Nephron (organoid): Measurements from ENCODE around the gene CLDN6.

Source experiments
- H3K27ac Mint-ChIP-seq, 3 experiments: 2 replicates each; pipeline ENCODE4 v1.8.0; 2020; ENCODE audit warnings: mixed read lengths in 3 of 3, mild to moderate bottlenecking in 2 of 3, moderate library complexity in 1 of 3
- H3K27me3 Mint-ChIP-seq: 2 replicates; pipeline ENCODE4 v1.8.0; 2021; ENCODE audit warnings: low read depth, mild to moderate bottlenecking, moderate library complexity, mixed read lengths
- H3K36me3 Mint-ChIP-seq: 2 replicates; pipeline ENCODE4 v1.8.0; 2020; ENCODE audit warnings: low read depth, mixed read lengths
- H3K4me1 Mint-ChIP-seq: 2 replicates; pipeline ENCODE4 v1.8.0; 2020; ENCODE audit warnings: mixed read lengths
- H3K4me3 Mint-ChIP-seq, 3 experiments: 2 replicates each; pipeline ENCODE4 v1.8.0; 2020; ENCODE audit warnings: mild to moderate bottlenecking in 3 of 3, mixed read lengths in 3 of 3, moderate library complexity in 2 of 3
- H3K9me3 Mint-ChIP-seq: 2 replicates; pipeline ENCODE4 v1.8.0; 2020; ENCODE audit warnings: mixed read lengths
- CTCF ChIP-seq, 3 experiments: fragments of 200-600 bp; sonication (generic); IDR thresholded peaks; one replicate each; pipeline ENCODE4 v1.5.0; 2021; ENCODE audit warnings: antibody characterized with exemption in 3 of 3; ENCODE audit not compliant: unreplicated experiment in 3 of 3

Gene CLDN6

DNA sequence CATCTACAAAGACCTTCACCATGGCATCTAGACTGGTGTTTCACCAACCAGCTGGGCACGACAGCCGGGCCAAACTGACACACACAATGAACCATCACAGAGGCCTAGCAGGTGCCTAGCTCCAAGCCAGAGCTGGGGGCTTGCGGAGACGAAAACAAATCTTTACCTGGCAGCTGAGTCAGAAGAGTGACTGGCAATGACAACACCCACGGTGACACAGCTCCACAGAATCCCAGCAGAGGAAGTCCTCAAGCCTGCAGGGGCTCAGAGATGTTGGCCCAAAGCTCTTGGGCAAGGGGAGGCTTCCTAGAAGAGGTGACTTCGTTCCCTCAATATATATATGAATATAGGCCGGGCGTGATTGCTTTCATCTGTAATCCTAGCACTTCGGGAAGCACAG lies 33.5 kb upstream of the CLDN6 start:
- H3K4me1 Mint-ChIP-seq, result no peaks in the 10 kb centered on the region
- no peak overlapping the region for H3K27ac Mint-ChIP-seq
- H3K27me3 Mint-ChIP-seq, result peaks cover 62% of the 10 kb centered on the region
- H3K4me3 Mint-ChIP-seq, result no peak overlapping the region
- TF ChIP-seq CTCF (IDR thresholded peaks at IDR 0.05; ENCODE audit: unreplicated experiment in 3 of 3), result no peak
- H3K36me3 Mint-ChIP-seq, result no peaks in the 10 kb centered on the region
- H3K9me3 Mint-ChIP-seq, result no peaks in the 10 kb centered on the region

- no peaks in the 10 kb centered on the region for H3K9me3 Mint-ChIP-seq
- H3K36me3 Mint-ChIP-seq, result no peaks in the 10 kb centered on the region
- H3K27me3 Mint-ChIP-seq, result peaks cover 62% of the 10 kb centered on the region
- no peak overlapping the region for H3K27ac Mint-ChIP-seq
- H3K4me1 Mint-ChIP-seq, result no peaks in the 10 kb centered on the region
- no peak for TF ChIP-seq CTCF (IDR thresholded peaks at IDR 0.05; ENCODE audit: unreplicated experiment in 3 of 3)
- peak overlapping the region in 1 of 3 experiments; percentile 25 for H3K4me3 Mint-ChIP-seq
Observed at GRCh38 chr16:3051009-3051408, 33.0 kb upstream of the CLDN6 start.

GRCh38 chr16:3050487-3050886 lies 32.5 kb upstream of the CLDN6 start:
- Mint-ChIP-seq H3K4me1 (no peaks in the 10 kb centered on the region), H3K9me3 (no peaks in the 10 kb centered on the region), H3K27me3 (peaks cover 63% of the 10 kb centered on the region), H3K4me3 (no peak overlapping the region), H3K27ac (no peak overlapping the region), H3K36me3 (no peaks in the 10 kb centered on the region)
- TF ChIP-seq CTCF (IDR thresholded peaks at IDR 0.05; ENCODE audit: unreplicated experiment in 3 of 3), result no peak

DNA sequence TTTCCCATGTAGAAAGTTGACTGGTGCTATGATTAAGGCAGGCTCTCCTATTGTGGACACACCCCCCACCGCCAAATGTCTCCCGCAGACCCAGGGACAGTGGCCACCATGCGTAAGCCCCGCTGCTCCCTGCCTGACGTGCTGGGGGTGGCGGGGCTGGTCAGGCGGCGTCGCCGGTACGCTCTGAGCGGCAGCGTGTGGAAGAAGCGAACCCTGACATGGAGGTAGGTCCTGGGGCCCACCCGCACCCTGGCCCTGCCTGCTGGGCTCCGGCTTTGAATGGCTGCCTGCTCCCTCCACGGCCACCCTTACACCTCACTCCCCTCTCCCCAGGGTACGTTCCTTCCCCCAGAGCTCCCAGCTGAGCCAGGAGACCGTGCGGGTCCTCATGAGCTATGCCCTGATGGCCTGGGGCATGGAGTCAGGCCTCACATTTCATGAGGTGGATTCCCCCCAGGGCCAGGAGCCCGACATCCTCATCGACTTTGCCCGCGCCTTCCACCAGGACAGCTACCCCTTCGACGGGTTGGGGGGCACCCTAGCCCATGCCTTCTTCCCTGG lies 32.0 kb upstream of the CLDN6 start:
- Mint-ChIP-seq H3K36me3 (no peaks in the 10 kb centered on the region), H3K27ac (no peak overlapping the region), H3K4me1 (no peaks in the 10 kb centered on the region), H3K27me3 (peaks cover 66% of the 10 kb centered on the region), H3K4me3 (no peak overlapping the region), H3K9me3 (no peaks in the 10 kb centered on the region)
- no peak for TF ChIP-seq CTCF (IDR thresholded peaks at IDR 0.05; ENCODE audit: unreplicated experiment in 3 of 3)

DNA sequence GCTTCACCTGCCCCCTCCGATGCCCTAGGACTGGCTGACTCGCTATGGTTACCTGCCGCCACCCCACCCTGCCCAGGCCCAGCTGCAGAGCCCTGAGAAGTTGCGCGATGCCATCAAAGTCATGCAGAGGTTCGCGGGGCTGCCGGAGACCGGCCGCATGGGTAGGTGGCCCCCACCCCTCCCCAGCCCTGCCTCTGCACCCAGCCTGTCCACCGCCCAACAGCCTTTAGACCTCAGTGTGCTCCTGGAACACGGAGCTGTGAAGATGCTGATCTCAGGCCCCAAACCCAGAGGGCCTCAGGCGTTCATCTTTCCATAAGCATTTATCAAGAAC lies 29.4 kb upstream of the CLDN6 start:
- H3K36me3 Mint-ChIP-seq, result no peaks in the 10 kb centered on the region
- H3K27ac Mint-ChIP-seq, result no peak overlapping the region
- TF ChIP-seq CTCF (IDR thresholded peaks at IDR 0.05; ENCODE audit: unreplicated experiment in 3 of 3), result no peak

GRCh38 chr16:3046641-3047386 lies 28.8 kb upstream of the CLDN6 start:
- peaks cover 5% of the 10 kb centered on the region for H3K4me1 Mint-ChIP-seq
- H3K9me3 Mint-ChIP-seq, result no peaks in the 10 kb centered on the region
- no peak overlapping the region for H3K27ac Mint-ChIP-seq
- H3K4me3 Mint-ChIP-seq, result peak overlapping the region in 2 of 3 experiments; percentile 53 to 60
- H3K36me3 Mint-ChIP-seq, result no peaks in the 10 kb centered on the region
- no peak for TF ChIP-seq CTCF (IDR thresholded peaks at IDR 0.05; ENCODE audit: unreplicated experiment in 3 of 3)
- H3K27me3 Mint-ChIP-seq, result peaks cover 89% of the 10 kb centered on the region

More for the DNA sequence above, 29.4 kb upstream of the CLDN6 start:
- Mint-ChIP-seq H3K9me3 (no peaks in the 10 kb centered on the region), H3K27me3 (peaks cover 89% of the 10 kb centered on the region), H3K4me3 (peak overlapping the region in 2 of 3 experiments; percentile 47 to 74), H3K4me1 (peaks cover 5% of the 10 kb centered on the region)
